ENCODE results near the gene ZNF329. TPM values are rescaled to one million over a fixed set of nuclear protein-coding genes. Genes with fewer than 3 reads are reported as not detected.

The ZNF329 gene
- total and polyA plus RNA-seq, 9 of the 15 experiments (the other 6 are each of a cell fraction or from before 2014, with no cell fraction given): 0.21 to 3.6 (median 2.2) TPM

DNA sequence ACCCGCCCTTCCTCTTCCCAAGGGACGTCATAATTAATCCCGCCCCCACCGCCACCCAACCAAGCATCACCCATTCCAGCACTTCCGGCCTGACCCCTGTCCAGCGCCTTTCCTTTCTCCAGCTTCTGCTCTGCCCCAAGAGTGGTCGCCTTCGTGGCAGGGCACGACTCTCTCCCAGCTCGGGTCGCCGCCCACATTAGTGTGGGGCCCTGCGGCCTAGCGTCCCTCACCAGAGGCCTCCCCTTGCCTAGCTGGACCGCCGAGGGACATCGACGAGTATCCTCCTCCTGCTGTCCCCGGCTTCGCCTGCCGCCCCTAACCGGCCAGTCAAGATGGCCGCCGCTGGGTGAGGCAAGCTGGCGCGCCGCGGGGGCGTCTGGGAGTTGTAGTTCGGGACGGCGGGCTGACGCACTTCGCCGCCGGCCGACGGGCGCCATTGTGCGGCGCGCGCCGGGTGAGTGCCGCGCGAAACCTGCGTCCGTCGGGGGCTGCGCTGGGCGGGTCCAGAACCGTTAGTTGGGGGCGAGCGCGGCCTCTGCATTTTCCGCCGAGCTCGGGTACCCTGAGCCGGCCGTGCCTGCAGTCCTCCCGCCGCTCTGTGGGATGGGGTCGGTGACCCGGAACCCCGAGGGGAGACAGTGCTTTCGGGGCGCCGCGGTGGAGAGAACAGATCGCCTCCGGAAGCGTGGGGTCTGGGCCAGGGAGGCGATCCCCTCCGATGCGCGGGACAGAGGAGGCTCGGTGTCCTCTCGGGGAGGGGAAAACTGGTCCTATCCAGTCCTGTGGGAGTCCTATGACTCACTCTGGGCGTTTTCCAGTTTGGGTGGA is 32.6 kb upstream of the ZNF329 start, which contains the start of gene ZNF274 (continued):
- TF ChIP-seq SRSF3 (IDR thresholded peaks at IDR 0.05; ENCODE audit: insufficient read depth, low read length): peak; percentile 80; the same call in 1 of the 2 replicates
- no peak for TF ChIP-seq ZNF785 (CRISPR knock-in tag; IDR thresholded peaks at IDR 0.05)
- TF ChIP-seq, protein P1, sequence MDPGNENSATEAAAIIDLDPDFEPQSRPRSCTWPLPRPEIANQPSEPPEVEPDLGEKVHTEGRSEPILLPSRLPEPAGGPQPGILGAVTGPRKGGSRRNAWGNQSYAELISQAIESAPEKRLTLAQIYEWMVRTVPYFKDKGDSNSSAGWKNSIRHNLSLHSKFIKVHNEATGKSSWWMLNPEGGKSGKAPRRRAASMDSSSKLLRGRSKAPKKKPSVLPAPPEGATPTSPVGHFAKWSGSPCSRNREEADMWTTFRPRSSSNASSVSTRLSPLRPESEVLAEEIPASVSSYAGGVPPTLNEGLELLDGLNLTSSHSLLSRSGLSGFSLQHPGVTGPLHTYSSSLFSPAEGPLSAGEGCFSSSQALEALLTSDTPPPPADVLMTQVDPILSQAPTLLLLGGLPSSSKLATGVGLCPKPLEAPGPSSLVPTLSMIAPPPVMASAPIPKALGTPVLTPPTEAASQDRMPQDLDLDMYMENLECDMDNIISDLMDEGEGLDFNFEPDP (CRISPR knock-in tag; IDR thresholded peaks at IDR 0.05): no peak
- TF ChIP-seq, protein P2, sequence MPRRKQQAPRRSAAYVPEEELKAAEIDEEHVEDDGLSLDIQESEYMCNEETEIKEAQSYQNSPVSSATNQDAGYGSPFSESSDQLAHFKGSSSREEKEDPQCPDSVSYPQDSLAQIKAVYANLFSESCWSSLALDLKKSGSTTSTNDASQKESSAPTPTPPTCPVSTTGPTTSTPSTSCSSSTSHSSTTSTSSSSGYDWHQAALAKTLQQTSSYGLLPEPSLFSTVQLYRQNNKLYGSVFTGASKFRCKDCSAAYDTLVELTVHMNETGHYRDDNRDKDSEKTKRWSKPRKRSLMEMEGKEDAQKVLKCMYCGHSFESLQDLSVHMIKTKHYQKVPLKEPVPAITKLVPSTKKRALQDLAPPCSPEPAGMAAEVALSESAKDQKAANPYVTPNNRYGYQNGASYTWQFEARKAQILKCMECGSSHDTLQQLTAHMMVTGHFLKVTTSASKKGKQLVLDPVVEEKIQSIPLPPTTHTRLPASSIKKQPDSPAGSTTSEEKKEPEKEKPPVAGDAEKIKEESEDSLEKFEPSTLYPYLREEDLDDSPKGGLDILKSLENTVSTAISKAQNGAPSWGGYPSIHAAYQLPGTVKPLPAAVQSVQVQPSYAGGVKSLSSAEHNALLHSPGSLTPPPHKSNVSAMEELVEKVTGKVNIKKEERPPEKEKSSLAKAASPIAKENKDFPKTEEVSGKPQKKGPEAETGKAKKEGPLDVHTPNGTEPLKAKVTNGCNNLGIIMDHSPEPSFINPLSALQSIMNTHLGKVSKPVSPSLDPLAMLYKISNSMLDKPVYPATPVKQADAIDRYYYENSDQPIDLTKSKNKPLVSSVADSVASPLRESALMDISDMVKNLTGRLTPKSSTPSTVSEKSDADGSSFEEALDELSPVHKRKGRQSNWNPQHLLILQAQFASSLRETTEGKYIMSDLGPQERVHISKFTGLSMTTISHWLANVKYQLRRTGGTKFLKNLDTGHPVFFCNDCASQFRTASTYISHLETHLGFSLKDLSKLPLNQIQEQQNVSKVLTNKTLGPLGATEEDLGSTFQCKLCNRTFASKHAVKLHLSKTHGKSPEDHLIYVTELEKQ (CRISPR knock-in tag; IDR thresholded peaks at IDR 0.05): no peak
- peak; percentile 67 for TF ChIP-seq TAF9B (IDR thresholded peaks at IDR 0.05; ENCODE audit: partially characterized antibody)
- TF ChIP-seq, protein P3, sequence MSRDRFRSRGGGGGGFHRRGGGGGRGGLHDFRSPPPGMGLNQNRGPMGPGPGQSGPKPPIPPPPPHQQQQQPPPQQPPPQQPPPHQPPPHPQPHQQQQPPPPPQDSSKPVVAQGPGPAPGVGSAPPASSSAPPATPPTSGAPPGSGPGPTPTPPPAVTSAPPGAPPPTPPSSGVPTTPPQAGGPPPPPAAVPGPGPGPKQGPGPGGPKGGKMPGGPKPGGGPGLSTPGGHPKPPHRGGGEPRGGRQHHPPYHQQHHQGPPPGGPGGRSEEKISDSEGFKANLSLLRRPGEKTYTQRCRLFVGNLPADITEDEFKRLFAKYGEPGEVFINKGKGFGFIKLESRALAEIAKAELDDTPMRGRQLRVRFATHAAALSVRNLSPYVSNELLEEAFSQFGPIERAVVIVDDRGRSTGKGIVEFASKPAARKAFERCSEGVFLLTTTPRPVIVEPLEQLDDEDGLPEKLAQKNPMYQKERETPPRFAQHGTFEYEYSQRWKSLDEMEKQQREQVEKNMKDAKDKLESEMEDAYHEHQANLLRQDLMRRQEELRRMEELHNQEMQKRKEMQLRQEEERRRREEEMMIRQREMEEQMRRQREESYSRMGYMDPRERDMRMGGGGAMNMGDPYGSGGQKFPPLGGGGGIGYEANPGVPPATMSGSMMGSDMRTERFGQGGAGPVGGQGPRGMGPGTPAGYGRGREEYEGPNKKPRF (IDR thresholded peaks at IDR 0.05; ENCODE audit: low read depth, low read length): no peak
- no peak; the same call in 1 of the 2 replicates for TF ChIP-seq ZNF24 (IDR thresholded peaks at IDR 0.05)
- no peak; the same call in 1 of the 2 replicates for TF ChIP-seq TOE1 (IDR thresholded peaks at IDR 0.05; ENCODE audit: borderline replicate concordance)
- no peak for TF ChIP-seq TOE1 (CRISPR knock-in tag; IDR thresholded peaks at IDR 0.05; ENCODE audit: borderline replicate concordance, low read depth)
- no peak for TF ChIP-seq ZFPM2 (CRISPR knock-in tag; IDR thresholded peaks at IDR 0.05)
- peak; percentile 97 for TF ChIP-seq NR1H2 (CRISPR knock-in tag; IDR thresholded peaks at IDR 0.05)
- no peak for TF ChIP-seq HNRNPL (IDR thresholded peaks at IDR 0.05; ENCODE audit: low read depth, low read length)
- TF ChIP-seq RNF2 (IDR thresholded peaks at IDR 0.05): peak; percentile 42; the same call in 1 of the 2 replicates
- no peak for TF ChIP-seq SMAD3 (CRISPR knock-in tag; conservative IDR thresholded peaks at IDR 0.05)
- peak; percentile 69; the same call in 1 of the 2 replicates for TF ChIP-seq CBFB (CRISPR knock-in tag; IDR thresholded peaks at IDR 0.05)
- no peak for TF ChIP-seq NELFE (IDR thresholded peaks at IDR 0.05; ENCODE audit: insufficient read depth, insufficient read length)
- TF ChIP-seq GATA2 (CRISPR knock-in tag; IDR thresholded peaks at IDR 0.05): no peak
- TF ChIP-seq, protein P4, sequence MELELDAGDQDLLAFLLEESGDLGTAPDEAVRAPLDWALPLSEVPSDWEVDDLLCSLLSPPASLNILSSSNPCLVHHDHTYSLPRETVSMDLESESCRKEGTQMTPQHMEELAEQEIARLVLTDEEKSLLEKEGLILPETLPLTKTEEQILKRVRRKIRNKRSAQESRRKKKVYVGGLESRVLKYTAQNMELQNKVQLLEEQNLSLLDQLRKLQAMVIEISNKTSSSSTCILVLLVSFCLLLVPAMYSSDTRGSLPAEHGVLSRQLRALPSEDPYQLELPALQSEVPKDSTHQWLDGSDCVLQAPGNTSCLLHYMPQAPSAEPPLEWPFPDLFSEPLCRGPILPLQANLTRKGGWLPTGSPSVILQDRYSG (tag; conservative IDR thresholded peaks at IDR 0.05; ENCODE audit: low read depth): no peak
- no peak for TF ChIP-seq TCFL5 (CRISPR knock-in tag; conservative IDR thresholded peaks at IDR 0.05)
- peak; percentile 55 for TF ChIP-seq ZNF263 (CRISPR knock-in tag; IDR thresholded peaks at IDR 0.05; ENCODE audit: borderline replicate concordance)
- TF ChIP-seq ZNF717 (CRISPR knock-in tag; IDR thresholded peaks at IDR 0.05): 0 out of 2 replicates have a peak, but pooled peaks have one; percentile 53

Measured in K562 (cell line).